ENCODE results near the gene HMX2. TPM values are rescaled to one million over a fixed set of nuclear protein-coding genes. Genes with fewer than 3 reads are reported as not detected.
A peak's percentile ranks its signal among the peaks of the same experiment; 100 is the strongest.
"Not testable (repeated sequence)": the region's sequence is repeated elsewhere in the genome, so short reads cannot be mapped to it uniquely, and the experiment has no call there.

HMX2 gene
- total RNA-seq, 1 donor from 2014 or later, result not detected

- DNase-seq, result no peak
Observed at GRCh38 chr10:123151737-123152135, 3.8 kb downstream of the HMX2 start.

- DNase-seq, result no peak
Observed at GRCh38 chr10:123153486-123154091, 5.7 kb downstream of the HMX2 start.

DNA sequence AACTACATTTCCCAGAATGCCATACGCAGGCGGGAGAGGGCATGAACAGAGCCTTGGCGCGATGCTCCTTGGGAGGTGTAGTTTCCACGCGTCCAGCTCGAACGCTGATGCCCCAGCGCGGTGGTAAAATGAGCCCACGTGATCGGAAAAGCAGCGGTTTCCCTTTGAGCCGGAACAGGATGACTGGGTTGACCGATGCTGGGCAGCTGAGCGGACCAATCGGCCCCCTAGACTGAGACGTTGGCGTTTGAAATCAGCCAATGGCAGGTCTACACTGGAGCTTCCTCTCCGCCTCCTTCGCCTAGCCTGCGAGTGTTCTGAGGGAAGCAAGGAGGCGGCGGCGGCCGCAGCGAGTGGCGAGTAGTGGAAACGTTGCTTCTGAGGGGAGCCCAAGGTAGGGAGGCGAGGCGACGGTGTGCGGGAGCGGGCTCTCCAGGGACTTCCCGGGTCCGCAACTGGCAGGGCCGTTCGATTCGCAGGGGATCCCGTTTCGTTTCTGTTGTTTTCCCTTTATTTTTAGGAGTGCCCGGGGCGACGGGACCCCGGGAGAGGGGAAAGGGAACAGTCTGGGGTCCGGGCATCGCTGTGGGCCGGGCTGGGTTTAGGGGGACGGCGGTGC, 6.3 kb downstream of the HMX2 start, which contains the start of gene BUB3:
Gene BUB3, plus strand, starts transcription at position 311 of the 619 bp plus-strand sequence. CDS start 516 bp downstream, outside the sequence.
- peak; percentile 100 for DNase-seq

GRCh38 chr10:123154711-123155505, 7.0 kb downstream of the HMX2 start:
- no peak for DNase-seq

DNA sequence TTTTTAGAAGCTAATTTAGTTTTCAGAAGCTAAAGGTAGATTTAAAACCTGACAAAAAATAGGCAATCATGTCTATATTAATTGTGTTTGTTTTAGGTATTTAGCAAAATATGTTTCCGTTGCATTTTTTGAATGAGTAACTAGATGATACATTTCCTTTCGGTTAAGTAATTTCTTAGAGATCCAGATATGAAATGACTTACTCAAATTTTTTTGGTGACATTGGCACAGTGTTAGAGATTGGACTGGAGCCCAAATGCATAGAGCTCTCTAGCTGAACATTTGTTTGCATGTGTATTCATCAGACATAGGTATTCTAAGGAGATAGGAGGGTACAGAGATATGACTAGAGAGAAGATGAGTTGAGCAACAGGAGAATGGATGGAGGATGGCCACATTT, 8.1 kb downstream of the HMX2 start:
- no peak for DNase-seq

GRCh38 chr10:123157210-123157609, 9.3 kb downstream of the HMX2 start:
- DNase-seq, result no peak

DNA sequence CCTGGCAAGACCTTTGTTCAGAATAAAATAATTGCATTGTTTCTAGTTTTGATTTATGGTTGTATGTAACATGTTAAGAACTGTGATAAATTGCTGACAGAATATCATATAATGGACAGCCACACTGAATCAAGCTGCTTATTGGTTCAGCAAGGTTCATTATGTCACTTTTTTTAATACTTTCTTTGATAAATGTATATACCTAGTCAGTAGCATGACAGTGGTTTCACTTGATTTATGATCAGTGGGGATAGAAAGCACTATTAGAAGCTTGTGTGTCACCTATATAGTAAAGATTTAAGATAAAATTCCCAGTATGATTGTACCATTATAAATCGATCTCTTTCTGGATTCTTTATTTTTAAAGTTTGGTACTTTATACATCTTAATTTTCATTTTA, 10.7 kb downstream of the HMX2 start:
- DNase-seq, result no peak

DNA sequence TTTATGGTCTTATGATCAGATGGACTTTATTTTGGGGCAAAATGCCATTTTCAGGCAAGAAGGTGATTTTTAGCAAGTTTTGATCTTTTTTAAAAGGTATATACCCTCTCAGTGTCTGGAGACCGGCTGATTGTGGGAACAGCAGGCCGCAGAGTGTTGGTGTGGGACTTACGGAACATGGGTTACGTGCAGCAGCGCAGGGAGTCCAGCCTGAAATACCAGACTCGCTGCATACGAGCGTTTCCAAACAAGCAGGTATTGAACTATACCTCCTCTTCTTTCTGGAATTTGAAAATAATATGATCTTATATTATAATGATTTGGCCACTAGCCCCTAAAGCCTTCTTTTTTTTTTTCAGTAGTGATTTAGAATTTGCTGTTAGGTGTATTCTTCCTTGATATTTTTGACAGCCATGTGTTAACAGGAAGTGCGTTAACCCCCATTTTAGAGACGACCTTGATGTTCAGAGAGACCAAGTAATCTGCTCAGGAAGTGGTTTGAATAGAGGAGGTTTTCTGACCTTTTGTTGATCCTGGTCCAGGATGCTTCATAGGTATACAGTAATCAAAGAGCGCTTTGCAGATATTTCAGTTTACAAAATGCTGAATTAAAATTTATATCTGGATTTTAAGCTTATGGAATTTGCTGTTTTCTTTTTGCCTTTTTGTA, 12.5 kb downstream of the HMX2 start:
- no peak for DNase-seq

DNA sequence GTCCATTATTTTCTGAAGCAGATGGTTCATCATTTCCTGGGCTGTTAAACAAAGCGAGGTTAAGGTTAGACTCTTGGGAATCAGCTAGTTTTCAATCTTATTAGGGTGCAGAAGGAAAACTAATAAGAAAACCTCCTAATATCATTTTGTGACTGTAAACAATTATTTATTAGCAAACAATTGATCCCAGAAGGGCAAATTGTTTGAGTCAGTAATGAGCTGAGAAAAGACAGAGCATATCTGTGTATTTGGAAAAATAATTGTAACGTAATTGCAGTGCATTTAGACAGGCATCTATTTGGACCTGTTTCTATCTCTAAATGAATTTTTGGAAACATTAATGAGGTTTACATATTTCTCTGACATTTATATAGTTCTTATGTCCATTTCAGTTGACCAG, 16.4 kb downstream of the HMX2 start:
- no peak for DNase-seq

- DNase-seq, result no peak
Observed at GRCh38 chr10:123165445-123166072, 17.6 kb downstream of the HMX2 start.

DNA sequence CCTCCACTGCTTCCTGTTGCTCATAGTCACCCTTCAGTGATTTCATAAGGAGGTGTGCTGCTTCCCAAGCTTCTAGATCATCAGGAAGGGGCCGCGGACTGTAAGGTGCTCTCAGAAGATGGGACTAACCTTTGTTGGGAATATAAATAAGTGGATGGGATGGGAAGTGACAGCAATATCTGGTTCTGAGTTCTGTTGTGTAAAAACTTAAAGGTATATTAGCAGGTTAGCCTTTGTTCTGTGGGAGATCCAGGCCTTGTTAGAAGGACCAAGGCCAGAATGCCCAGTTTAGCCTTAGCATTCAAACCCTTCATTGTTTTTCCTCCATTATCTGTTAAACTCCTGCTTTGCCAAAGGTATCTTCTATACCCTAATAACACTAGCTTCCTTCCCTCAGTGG, 18.7 kb downstream of the HMX2 start:
- DNase-seq, result no peak

- DNase-seq, result no peak
Observed at GRCh38 chr10:123170961-123171360, 23.0 kb downstream of the HMX2 start.

GRCh38 chr10:123171616-123172015, 23.7 kb downstream of the HMX2 start:
- not testable (repeated sequence) for DNase-seq

- no peak for DNase-seq
Observed at GRCh38 chr10:123175389-123176387, 27.8 kb downstream of the HMX2 start.

GRCh38 chr10:123178390-123178789, 30.5 kb downstream of the HMX2 start:
- not testable (repeated sequence) for DNase-seq

- no peak for DNase-seq
Observed at GRCh38 chr10:123180101-123181090, 32.5 kb downstream of the HMX2 start.

- DNase-seq, result no peak
Observed at GRCh38 chr10:123183724-123184123, 35.8 kb downstream of the HMX2 start.

- DNase-seq, result no peak
Observed at GRCh38 chr10:123187781-123188180, 39.8 kb downstream of the HMX2 start.

- DNase-seq, result no peak
Observed at GRCh38 chr10:123191886-123192285, 44.0 kb downstream of the HMX2 start.

GRCh38 chr10:123194056-123194455, 46.1 kb downstream of the HMX2 start:
- DNase-seq, result no peak

Measured in skin of body (tissue), 2 donors.